GM04504 (cell line): Measurements from ENCODE around the gene SSH3.
"Not testable (repeated sequence)": the region's sequence is repeated elsewhere in the genome, so short reads cannot be mapped to it uniquely, and the experiment has no call there.

Experiments
- DNase-seq: peaks from one replicate; pipeline ENCODE4 v3.0.0-alpha.2; 2012; ENCODE audit warnings: low read depth

Gene SSH3

GRCh38 chr11:67303132-67303834 lies at the start of gene SSH3:
TSS of gene SSH3 (plus strand) at chr11:67303530. CDS start at chr11:67303626, 96 bp downstream.
- DNase-seq = no peak

- DNase-seq = no peak
These were observed 49.3 kb upstream of the SSH3 start for GRCh38 chr11:67253872-67254624.

- no peak for DNase-seq
These were observed 48.5 kb upstream of the SSH3 start for GRCh38 chr11:67254798-67255197.

DNA sequence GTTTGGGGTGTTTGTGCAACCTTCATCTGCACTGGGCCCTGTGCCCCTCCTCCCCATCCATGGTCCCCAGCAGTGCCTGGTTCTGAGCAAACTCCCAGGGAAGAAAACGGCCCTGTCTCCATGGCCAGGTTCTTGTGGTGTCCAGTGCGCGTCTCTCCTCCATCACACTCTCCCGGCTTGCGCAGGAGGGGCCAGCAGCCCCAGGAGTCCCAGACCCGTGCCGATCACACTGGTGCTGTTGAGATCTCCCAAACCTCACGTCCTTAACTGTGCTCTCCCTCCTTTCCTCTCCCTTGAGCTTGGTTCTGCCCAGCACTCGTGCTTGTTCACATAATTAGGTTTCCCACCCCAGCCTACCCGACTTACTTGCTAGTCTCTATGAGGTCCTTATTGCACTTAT lies 48.0 kb upstream of the SSH3 start:
- DNase-seq = no peak

DNA sequence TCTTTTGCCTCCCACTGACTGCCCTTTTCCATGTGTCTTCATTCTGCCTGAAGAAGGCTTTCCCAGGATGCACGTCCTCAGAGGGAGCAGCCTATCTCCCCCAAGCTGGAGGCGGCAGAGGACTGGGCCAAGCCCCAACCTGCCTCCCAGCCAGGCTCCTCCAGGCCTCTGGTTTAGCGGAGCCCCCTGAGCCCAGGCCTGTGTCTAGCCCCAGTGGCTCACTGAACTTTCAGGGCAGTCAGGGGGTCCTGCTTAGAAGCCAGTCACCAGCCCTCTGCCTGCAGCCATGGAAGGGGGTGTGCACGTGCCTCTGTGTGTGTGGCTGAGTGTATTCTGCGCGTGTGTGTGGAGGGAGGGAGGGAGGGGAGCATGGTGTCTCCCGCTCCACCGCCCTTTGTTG lies 47.5 kb upstream of the SSH3 start:
- no peak for DNase-seq

GRCh38 chr11:67256477-67257135 lies 46.7 kb upstream of the SSH3 start:
- no peak for DNase-seq

- DNase-seq = no peak
These were observed 42.9 kb upstream of the SSH3 start for GRCh38 chr11:67260406-67260805.

DNA sequence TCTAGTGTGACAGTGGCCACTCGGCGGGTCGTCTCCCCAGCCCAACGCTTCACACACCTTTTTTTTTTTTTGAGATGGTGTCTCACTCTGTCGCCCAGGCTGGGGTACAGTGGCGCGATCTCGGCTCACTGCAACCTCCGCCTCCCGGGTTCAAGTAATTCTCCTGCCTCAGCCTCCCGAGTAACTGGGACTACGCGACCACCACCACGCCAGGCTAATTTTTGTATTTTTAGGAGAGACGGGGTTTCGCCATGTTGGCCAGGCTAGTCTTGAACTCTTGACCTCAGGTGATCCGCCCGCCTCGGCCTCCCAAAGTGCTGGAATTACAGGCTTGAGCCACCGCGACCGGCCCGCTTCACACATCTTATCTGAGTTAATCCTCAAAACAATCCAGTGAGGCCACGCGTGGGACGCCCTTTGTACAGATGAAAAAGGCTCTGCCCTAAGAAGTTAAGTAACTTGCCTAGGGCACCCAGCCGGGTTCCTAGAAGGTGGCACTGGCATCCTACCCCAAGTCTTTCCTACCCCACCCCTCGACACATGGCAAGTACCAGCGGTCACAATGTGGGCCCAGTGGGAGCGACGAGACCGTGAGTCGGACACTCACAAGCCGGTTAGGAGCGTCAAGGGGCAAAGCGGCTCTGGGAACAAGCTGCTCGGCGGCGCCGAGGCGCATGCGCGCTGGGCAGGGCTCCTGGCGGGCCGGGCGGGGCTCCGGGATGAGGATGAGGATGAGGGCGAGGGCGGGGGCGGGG lies 42.3 kb upstream of the SSH3 start:
- not testable (repeated sequence) for DNase-seq

DNA sequence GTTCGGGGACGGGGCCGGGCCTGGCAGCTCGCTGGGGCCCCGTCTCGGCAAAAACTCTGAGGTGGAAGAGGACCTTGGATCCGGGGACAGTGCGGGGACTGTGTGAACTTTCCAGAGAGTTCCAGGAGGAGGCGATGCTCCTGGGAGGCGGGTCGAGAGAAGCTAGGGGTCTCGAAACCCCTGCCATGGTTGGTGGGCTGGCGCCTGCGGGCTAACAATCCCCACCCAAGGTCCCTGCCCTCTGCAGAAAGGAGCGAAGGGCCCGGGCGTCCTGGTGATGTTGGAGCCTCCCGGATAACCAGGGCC lies 41.7 kb upstream of the SSH3 start:
- DNase-seq = no peak

DNA sequence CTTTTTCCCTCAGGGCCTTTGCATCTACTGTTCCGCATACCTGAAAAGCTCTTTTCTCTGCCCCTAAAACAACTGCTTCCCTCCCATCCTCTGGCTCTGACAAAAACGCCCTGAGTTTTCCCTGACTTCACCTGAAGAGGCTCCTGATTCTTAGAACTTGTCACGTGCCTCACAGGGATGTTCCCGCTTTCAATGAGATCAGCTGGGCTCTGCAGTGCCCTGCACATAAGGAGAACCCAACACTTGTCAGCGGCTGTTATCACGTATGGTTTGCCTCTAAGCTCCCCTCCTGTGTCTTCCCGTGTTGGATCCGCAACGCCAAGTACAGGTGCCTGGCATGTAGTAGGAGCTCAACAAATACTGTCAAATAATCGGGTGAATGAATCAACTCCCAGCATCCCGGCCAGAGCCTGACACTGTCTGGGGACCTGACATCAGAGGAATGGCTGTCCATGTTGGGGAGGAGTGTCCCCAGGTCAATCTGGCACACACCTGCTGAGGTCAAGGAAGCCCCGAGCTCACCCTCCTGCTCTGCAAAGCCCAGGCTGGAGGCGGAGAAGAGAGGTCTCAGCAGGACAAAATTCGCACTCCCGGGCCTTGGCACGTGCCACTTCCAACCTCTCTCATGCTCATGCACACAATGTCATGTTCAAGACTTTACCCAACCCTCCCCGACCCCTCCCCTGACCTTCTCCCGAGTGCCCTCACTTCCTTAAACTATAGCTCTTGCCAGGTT lies 41.2 kb upstream of the SSH3 start:
- no peak for DNase-seq

GRCh38 chr11:67262731-67263675 lies 40.3 kb upstream of the SSH3 start:
- DNase-seq = peak; percentile 67

DNA sequence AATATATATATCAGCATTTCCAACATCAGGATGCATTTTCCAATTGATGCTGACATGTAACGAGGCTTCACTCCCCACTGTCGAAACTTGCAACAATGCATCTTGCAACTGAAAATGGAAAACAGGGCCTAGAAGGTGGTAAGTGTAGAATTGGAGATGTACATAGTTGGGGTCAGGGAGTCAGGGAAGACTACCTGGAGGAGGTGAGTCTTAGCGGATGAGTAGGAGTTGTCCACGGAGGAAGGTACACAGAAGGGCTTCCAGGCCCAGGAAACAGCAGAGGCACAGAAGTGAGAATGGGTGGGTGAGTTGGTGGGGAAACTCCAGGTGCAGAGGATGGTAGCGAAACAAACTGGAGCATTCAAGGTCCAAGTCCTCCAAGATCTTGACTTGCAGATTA lies 39.1 kb upstream of the SSH3 start:
- DNase-seq = no peak

DNA sequence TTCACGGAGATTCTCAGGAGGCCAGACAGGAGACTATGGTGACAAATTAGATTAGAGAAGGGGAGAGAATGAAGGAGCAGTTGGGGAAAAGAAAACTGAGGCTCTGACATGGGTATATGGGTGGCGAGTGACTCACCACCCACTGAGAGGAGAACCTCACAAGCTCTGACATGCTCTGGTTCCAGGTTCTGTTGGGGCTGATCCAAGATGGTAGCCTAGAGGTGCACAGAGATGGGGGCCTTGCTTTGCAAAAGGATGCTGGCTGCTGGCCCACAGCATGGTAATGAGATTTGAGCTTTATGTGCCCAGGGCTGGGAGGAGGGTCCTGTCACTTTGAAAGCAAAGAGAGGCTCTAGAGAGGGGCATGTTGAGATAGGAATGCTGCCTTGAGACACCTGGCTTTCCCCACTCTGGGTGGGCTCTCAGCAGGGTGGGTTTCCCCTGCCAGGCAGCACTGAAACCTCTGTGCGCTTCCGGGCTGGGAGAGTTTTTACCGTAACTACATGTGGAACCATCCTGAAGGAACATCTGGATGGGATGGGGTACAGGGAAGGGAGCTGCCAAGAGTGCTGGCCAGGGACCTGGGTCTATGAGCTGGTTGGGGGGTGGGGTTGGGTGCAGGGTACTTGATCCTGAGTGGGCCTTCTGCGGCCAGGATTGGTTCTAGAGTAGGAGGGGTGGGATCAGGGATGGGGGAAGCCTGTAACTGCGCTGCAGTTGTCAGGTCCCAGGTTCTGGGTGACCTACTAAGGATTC lies 38.3 kb upstream of the SSH3 start:
- DNase-seq = no peak

GRCh38 chr11:67265633-67266448 lies 37.5 kb upstream of the SSH3 start:
- DNase-seq = no peak

DNA sequence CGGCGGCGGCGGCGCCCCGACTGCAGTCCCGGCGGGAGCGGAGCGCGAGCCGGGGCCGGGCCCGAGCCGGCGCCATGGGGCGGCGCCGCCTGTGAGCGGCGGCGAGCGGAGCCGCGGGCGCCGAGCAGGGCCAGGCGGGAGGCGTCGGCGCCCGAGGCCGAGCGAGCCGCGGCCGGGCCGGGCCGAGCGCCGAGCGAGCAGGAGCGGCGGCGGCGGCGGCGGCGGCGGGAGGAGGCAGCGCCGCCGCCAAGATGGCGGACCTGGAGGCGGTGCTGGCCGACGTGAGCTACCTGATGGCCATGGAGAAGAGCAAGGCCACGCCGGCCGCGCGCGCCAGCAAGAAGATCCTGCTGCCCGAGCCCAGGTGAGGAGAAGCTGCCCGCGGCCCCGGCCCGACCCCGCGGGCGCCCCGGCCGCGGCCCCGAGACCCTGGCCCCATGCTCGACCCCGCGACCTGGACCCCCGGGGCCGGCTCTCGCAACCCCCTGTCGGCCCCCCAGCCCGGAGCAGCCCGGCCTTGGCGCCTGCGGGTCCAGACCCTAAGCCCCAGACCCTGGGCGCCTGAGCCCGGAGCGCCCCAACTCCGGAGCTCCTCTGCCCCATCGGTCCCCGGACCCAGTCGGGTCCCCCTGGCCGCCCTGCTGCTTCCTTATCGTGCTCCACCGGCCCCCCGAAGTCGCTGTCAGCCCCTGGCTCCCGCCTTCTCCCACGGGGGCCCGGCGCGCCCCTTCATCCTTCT lies 36.7 kb upstream of the SSH3 start, which contains the start of gene GRK2:
TSS of gene GRK2 (plus strand) at position 25 of the 739 bp plus-strand sequence. CDS start at position 252, 227 bp downstream.
- DNase-seq = no peak

DNA sequence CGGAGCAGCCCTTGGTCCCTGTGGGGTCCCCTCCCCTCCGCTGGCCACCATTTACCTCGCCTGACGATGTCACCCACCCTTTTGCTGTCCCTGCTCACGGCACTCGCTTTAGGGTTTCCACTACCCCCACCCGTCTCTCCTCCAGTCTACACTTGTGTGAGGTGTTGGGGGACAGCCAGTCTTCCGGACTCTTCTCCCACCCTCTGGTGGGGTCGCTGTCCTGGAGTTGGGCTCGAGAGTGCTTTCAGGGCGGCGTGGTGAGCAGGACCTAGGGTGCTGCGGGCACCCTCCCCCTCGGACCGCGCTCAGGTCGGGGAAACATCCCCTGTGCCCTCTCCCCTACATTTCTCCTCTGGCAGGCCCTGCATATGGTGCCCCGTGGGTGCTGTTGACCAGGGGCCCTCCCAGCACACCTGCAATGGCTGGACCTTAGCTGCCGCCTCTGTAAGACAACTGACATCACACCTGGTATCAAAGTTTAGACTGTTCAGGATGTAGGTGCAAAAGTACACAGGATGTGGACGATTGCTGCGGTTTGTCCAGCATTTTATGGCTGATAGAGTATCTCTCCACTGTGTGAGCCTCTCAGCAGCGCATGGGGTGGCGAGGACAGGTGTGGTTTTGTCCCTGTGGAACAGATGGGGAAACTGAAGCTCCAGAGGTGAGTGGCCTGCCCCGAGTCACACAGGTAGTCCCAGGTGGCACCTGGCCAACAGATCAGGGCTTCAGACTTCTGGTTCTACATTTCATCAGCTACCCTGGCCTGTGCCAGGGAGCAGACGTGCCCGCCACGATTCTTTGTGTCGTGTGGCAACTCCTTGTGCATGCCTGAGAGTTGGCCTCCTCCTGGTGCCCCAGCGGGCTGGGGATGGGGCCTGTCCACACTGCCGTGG lies 35.9 kb upstream of the SSH3 start:
- no peak for DNase-seq
